SU-DHL-6 (cell line): Measurements from ENCODE around the gene AMER3.

Source experiments
- H2AFZ ChIP-seq: fragments of 200-600 bp; sonication (generic); 2 replicates; pipeline ENCODE4 v1.6.1; 2014; ENCODE audit warnings: low read depth, mild to moderate bottlenecking, moderate library complexity, mixed read lengths, antibody characterized with exemption, low read length; ENCODE audit not compliant: severe bottlenecking
- H3F3A ChIP-seq: fragments of 200-600 bp; shearing (Covaris generic); 2 replicates; pipeline ENCODE4 v1.6.0; 2016; ENCODE audit warnings: antibody characterized with exemption, mild to moderate bottlenecking; ENCODE audit not compliant: insufficient read depth
- H3K27ac ChIP-seq: fragments of 200-600 bp; sonication (generic); 2 replicates; pipeline ENCODE4 v1.5.1; 2016; ENCODE audit warnings: low read depth, mild to moderate bottlenecking, low read length, moderate library complexity, mixed read lengths
- H3K27me3 ChIP-seq: fragments of 200-600 bp; sonication (generic), shearing (Covaris generic); 2 replicates; pipeline ENCODE4 v1.6.0; 2014; ENCODE audit warnings: mild to moderate bottlenecking, low read length
- H3K36me3 ChIP-seq: fragments of 200-600 bp; sonication (generic); 2 replicates; pipeline ENCODE4 v1.6.1; 2014; ENCODE audit warnings: mild to moderate bottlenecking, low read length, mixed read lengths
- H3K4me2 ChIP-seq: fragments of 300-600, 200-600 bp; shearing (Covaris generic), sonication (generic); 2 replicates; pipeline ENCODE4 v1.6.0; 2014; ENCODE audit warnings: low read length, low read depth, mild to moderate bottlenecking; ENCODE audit not compliant: poor library complexity, severe bottlenecking
- H3K4me3 ChIP-seq: fragments of 200-600 bp; sonication (generic); 2 replicates; pipeline ENCODE4 v1.5.1; 2014; ENCODE audit warnings: antibody characterized with exemption, low read length, mild to moderate bottlenecking, mixed read lengths; ENCODE audit not compliant: insufficient read depth, poor library complexity, severe bottlenecking
- H3K79me2 ChIP-seq: fragments of 200-600 bp; sonication (generic); 2 replicates; pipeline ENCODE4 v1.6.1; 2014; ENCODE audit warnings: mild to moderate bottlenecking, low read length, moderate library complexity; ENCODE audit not compliant: insufficient read depth
- H3K9ac ChIP-seq: fragments of 200-600 bp; sonication (generic); 2 replicates; pipeline ENCODE4 v1.7.0; 2014; ENCODE audit warnings: mild to moderate bottlenecking, low read length
- H3K9me2 ChIP-seq: fragments of 200-600 bp; sonication (generic); replicated peaks from 2 replicates; pipeline ENCODE4 v1.6.1; 2014; ENCODE audit warnings: low read length; ENCODE audit not compliant: insufficient read depth
- H3K9me3 ChIP-seq: fragments of 200-600 bp; sonication (generic); 2 replicates; pipeline ENCODE4 v1.6.1; 2014; ENCODE audit warnings: low read length, mixed read lengths; ENCODE audit not compliant: insufficient read depth
- H4K20me1 ChIP-seq: fragments of 200-600 bp; sonication (generic); 2 replicates; pipeline ENCODE4 v1.6.1; 2014; ENCODE audit warnings: low read depth, mild to moderate bottlenecking, antibody characterized with exemption, low read length, moderate library complexity, mixed read lengths
- CTCF ChIP-seq: fragments of 200-600 bp; sonication (generic); IDR thresholded peaks from one replicate; pipeline ENCODE4 v1.5.1; 2017; ENCODE audit warnings: antibody characterized with exemption, mild to moderate bottlenecking, low read length, moderate library complexity; ENCODE audit not compliant: insufficient read depth, poor library complexity, severe bottlenecking
- EZH2phosphoT487 ChIP-seq: fragments of 200-600 bp; sonication (generic), shearing (Covaris generic); conservative IDR thresholded peaks from 2 replicates; pipeline ENCODE4 v1.6.1; 2018; ENCODE audit warnings: mild to moderate bottlenecking, antibody characterized with exemption, low read length, moderate library complexity, mixed read lengths

Gene AMER3

GRCh38 chr2:130791617-130791939, 36.2 kb downstream of the AMER3 start:
- Histone ChIP-seq H3K79me2 (no peaks in the 10 kb centered on the region), H3K9me2 (no peaks in the 10 kb centered on the region), H3K4me3 (no peak overlapping the region), H2AFZ (no peak overlapping the region), H3K4me2 (no peak overlapping the region), H3K27ac (no peak overlapping the region), H4K20me1 (no peaks in the 10 kb centered on the region), H3K9ac (no peak overlapping the region), H3F3A (no peaks in the 10 kb centered on the region), H3K9me3 (no peaks in the 10 kb centered on the region), H3K27me3 (no peaks in the 10 kb centered on the region), H3K36me3 (no peaks in the 10 kb centered on the region)
- TF ChIP-seq CTCF (no peak), EZH2phosphoT487 (no peak)

GRCh38 chr2:130795431-130795830, 40.1 kb downstream of the AMER3 start:
- Histone ChIP-seq H3K27ac (no peak overlapping the region), H3F3A (no peaks in the 10 kb centered on the region), H3K36me3 (no peaks in the 10 kb centered on the region), H3K79me2 (no peaks in the 10 kb centered on the region), H3K9me2 (no peaks in the 10 kb centered on the region), H3K27me3 (no peaks in the 10 kb centered on the region), H3K9ac (no peak overlapping the region), H3K4me2 (no peak overlapping the region), H3K4me3 (no peak overlapping the region), H4K20me1 (no peaks in the 10 kb centered on the region), H2AFZ (no peak overlapping the region), H3K9me3 (no peaks in the 10 kb centered on the region)
- no peak for TF ChIP-seq CTCF

GRCh38 chr2:130796290-130796689, 41.0 kb downstream of the AMER3 start:
- TF ChIP-seq CTCF (no peak), EZH2phosphoT487 (no peak)
- no peaks in the 10 kb centered on the region for H4K20me1 ChIP-seq
- no peak overlapping the region for H3K9ac ChIP-seq

More at GRCh38 chr2:130796290-130796689, 41.0 kb downstream of the AMER3 start:
- Histone ChIP-seq H3K27ac (no peak overlapping the region), H3K79me2 (no peaks in the 10 kb centered on the region), H3K9me2 (no peaks in the 10 kb centered on the region), H3K4me2 (no peak overlapping the region), H3K27me3 (no peaks in the 10 kb centered on the region), H3K9me3 (no peaks in the 10 kb centered on the region), H3K4me3 (no peak overlapping the region), H3F3A (no peaks in the 10 kb centered on the region), H2AFZ (no peak overlapping the region), H3K36me3 (no peaks in the 10 kb centered on the region)
